ENCODE measurements around the gene CFAP251. TPM values are rescaled to one million over a fixed set of nuclear protein-coding genes. Genes with fewer than 3 reads are reported as not detected.

Gene CFAP251
- total RNA-seq, 2 donors from 2014 or later = 0.55 to 4.5 TPM

GRCh38 chr12:121976950-121977349 is 58.6 kb downstream of the CFAP251 start:
- intact Hi-C loops (cut with DNase I) = no loop called here
- 94% methylated on average over 5 of the region's 5 CpGs for WGBS

GRCh38 chr12:121980191-121980891 is 61.9 kb downstream of the CFAP251 start:
- Histone ChIP-seq H3K4me1 (replicated peaks) (no peaks in the 10 kb centered on the region), H3K27ac (no peak overlapping the region), H3K36me3 (no peaks in the 10 kb centered on the region), H3K9me3 (no peaks in the 10 kb centered on the region), H3K27me3 (replicated peaks; ENCODE audit: insufficient read depth) (no peaks in the 10 kb centered on the region), H3K4me3 (no peak overlapping the region)
- no peak for DNase-seq (ENCODE audit: low spot score)
- 70% methylated on average over 11 of the region's 11 CpGs for WGBS
- intact Hi-C loops (cut with DNase I) = no loop called here
- no peak for TF ChIP-seq POLR2AphosphoS5 (IDR thresholded peaks at IDR 0.05)
- TF ChIP-seq, protein P1, sequence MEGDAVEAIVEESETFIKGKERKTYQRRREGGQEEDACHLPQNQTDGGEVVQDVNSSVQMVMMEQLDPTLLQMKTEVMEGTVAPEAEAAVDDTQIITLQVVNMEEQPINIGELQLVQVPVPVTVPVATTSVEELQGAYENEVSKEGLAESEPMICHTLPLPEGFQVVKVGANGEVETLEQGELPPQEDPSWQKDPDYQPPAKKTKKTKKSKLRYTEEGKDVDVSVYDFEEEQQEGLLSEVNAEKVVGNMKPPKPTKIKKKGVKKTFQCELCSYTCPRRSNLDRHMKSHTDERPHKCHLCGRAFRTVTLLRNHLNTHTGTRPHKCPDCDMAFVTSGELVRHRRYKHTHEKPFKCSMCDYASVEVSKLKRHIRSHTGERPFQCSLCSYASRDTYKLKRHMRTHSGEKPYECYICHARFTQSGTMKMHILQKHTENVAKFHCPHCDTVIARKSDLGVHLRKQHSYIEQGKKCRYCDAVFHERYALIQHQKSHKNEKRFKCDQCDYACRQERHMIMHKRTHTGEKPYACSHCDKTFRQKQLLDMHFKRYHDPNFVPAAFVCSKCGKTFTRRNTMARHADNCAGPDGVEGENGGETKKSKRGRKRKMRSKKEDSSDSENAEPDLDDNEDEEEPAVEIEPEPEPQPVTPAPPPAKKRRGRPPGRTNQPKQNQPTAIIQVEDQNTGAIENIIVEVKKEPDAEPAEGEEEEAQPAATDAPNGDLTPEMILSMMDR (IDR thresholded peaks at IDR 0.05) = no peak
- no peak for TF ChIP-seq POLR2A (IDR thresholded peaks at IDR 0.05)

More at GRCh38 chr12:121976950-121977349, 58.6 kb downstream of the CFAP251 start:
- Histone ChIP-seq H3K4me3 (no peak overlapping the region), H3K36me3 (no peaks in the 10 kb centered on the region), H3K4me1 (replicated peaks) (no peaks in the 10 kb centered on the region), H3K27me3 (replicated peaks; ENCODE audit: insufficient read depth) (no peaks in the 10 kb centered on the region), H3K27ac (no peak overlapping the region), H3K9me3 (no peaks in the 10 kb centered on the region)
- no peak for DNase-seq (ENCODE audit: low spot score)
- TF ChIP-seq, protein P1 (IDR thresholded peaks at IDR 0.05) = no peak
- no peak for TF ChIP-seq POLR2A (IDR thresholded peaks at IDR 0.05)
- no peak for TF ChIP-seq POLR2AphosphoS5 (IDR thresholded peaks at IDR 0.05)

DNA sequence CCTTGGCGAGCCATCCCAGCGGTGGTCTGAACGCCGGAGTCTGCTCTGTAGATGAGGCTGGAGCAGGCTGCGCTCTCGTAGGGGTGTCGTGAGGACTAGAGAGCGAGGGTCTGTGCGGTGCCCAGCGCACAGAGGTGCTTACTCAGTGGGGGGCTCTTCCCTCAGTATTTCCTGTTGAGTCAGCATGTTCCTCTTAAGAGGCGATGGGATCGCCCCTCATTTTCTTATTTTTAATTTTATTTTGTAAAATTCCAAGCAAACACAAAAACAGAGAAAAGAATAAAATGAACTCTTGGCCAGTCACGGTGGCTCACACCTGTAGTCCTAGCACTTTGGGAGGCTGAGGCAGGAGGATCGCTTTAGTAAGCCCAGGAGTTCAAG is 62.5 kb downstream of the CFAP251 start:
- TF ChIP-seq, protein P1 (IDR thresholded peaks at IDR 0.05) = no peak
- no peak for TF ChIP-seq POLR2AphosphoS5 (IDR thresholded peaks at IDR 0.05)
- no peak for TF ChIP-seq POLR2A (IDR thresholded peaks at IDR 0.05)
- intact Hi-C loops (cut with DNase I) = no loop called here
- no peak overlapping the region for H3K4me3 ChIP-seq
- no peaks in the 10 kb centered on the region for H3K27me3 ChIP-seq (replicated peaks; ENCODE audit: insufficient read depth)
- H3K27ac ChIP-seq = no peak overlapping the region
- H3K9me3 ChIP-seq = no peaks in the 10 kb centered on the region
- no peaks in the 10 kb centered on the region for H3K36me3 ChIP-seq
- 92% methylated on average over 14 of the region's 14 CpGs for WGBS
- no peaks in the 10 kb centered on the region for H3K4me1 ChIP-seq (replicated peaks)
- DNase-seq (ENCODE audit: low spot score) = no peak

GRCh38 chr12:121981456-121981855 is 63.1 kb downstream of the CFAP251 start:
- Histone ChIP-seq H3K27ac (no peak overlapping the region), H3K4me3 (no peak overlapping the region), H3K4me1 (replicated peaks) (no peaks in the 10 kb centered on the region), H3K9me3 (no peaks in the 10 kb centered on the region), H3K36me3 (no peaks in the 10 kb centered on the region), H3K27me3 (replicated peaks; ENCODE audit: insufficient read depth) (no peaks in the 10 kb centered on the region)
- intact Hi-C loops (cut with DNase I) = no loop called here
- TF ChIP-seq POLR2AphosphoS5 (IDR thresholded peaks at IDR 0.05) (no peak), POLR2A (IDR thresholded peaks at IDR 0.05) (no peak)
- TF ChIP-seq, protein P1 (IDR thresholded peaks at IDR 0.05) = no peak
- DNase-seq (ENCODE audit: low spot score) = no peak
- 88% methylated on average over 8 of the region's 8 CpGs for WGBS

DNA sequence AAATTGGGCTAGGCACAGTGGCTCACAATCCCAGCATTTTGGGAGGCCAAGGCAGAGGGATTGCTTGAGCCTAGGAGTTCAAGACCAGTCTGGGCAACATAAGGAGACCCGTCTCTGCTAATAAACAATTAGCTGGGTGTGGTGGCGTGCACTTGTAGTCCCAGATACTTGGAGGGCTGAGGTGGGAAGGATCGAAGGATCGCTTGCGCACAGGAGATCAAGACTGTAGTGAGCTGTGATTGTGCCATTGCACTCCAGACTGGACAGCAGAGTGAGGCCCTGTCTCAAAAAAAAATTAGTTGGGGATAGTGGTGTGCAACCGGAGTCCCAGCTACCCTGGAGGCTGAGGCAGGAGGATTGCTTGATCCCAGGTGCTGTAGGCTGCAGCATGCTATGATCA is 64.6 kb downstream of the CFAP251 start:
- Histone ChIP-seq H3K4me3 (no peak overlapping the region), H3K4me1 (replicated peaks) (no peaks in the 10 kb centered on the region), H3K36me3 (no peaks in the 10 kb centered on the region), H3K27ac (no peak overlapping the region), H3K27me3 (replicated peaks; ENCODE audit: insufficient read depth) (no peaks in the 10 kb centered on the region), H3K9me3 (no peaks in the 10 kb centered on the region)
- no peak for DNase-seq (ENCODE audit: low spot score)
- 100% methylated on average over 6 of the region's 6 CpGs for WGBS
- intact Hi-C loops (cut with DNase I) = no loop called here
- TF ChIP-seq POLR2A (IDR thresholded peaks at IDR 0.05) = no peak
- TF ChIP-seq POLR2AphosphoS5 (IDR thresholded peaks at IDR 0.05) = no peak
- TF ChIP-seq, protein P1 (IDR thresholded peaks at IDR 0.05) = no peak

Measured in prostate gland (tissue), 2 donors.